Astrocyte of the spinal cord (primary cell): Measurements from ENCODE around the gene HBG2.

Experiments used
- DNase-seq: peaks from one replicate; pipeline ENCODE4 v3.0.0; 2011; ENCODE audit warnings: low read depth, low spot score
- H3K4me3 ChIP-seq: 2 replicates; pipeline ENCODE4 v1.5.1; 2011; ENCODE audit warnings: low read depth, mild to moderate bottlenecking, low read length, moderate library complexity
- in situ Hi-C: cut with HindIII; loops from 2 replicates; pipeline ENCODE4 v1.10.0; 2017; ENCODE audit warnings: low sequenced_read_pairs
- TF ChIP-seq, protein P1 (sequence below): IDR thresholded peaks from 2 replicates; pipeline ENCODE4 v1.5.1; 2012; ENCODE audit warnings: low read depth, mild to moderate bottlenecking, low read length, inconsistent platforms

The HBG2 gene

DNA sequence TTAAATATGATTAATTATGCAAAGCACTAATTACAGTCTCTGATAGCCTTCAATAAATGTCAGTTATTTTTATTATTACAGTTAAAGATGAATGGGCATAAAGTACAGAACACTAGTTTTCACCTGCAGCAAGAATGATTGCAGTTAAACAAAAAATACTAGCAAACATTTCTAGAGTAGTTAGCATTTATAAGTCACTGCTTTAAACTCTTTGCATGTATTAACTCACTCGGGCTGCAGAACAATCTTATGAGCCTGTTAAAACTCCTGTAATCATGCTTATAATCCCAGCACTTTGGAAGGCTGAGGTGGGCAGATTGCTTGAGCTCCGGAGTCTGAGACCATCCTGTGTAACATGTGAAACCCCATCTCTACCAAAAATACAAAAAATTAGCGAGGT lies 32.3 kb upstream of the HBG2 start:
- TF ChIP-seq, protein P1, sequence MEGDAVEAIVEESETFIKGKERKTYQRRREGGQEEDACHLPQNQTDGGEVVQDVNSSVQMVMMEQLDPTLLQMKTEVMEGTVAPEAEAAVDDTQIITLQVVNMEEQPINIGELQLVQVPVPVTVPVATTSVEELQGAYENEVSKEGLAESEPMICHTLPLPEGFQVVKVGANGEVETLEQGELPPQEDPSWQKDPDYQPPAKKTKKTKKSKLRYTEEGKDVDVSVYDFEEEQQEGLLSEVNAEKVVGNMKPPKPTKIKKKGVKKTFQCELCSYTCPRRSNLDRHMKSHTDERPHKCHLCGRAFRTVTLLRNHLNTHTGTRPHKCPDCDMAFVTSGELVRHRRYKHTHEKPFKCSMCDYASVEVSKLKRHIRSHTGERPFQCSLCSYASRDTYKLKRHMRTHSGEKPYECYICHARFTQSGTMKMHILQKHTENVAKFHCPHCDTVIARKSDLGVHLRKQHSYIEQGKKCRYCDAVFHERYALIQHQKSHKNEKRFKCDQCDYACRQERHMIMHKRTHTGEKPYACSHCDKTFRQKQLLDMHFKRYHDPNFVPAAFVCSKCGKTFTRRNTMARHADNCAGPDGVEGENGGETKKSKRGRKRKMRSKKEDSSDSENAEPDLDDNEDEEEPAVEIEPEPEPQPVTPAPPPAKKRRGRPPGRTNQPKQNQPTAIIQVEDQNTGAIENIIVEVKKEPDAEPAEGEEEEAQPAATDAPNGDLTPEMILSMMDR: no peak
- in situ Hi-C loops: no loop called here
- no peak overlapping the region for H3K4me3 ChIP-seq
- DNase-seq: no peak

DNA sequence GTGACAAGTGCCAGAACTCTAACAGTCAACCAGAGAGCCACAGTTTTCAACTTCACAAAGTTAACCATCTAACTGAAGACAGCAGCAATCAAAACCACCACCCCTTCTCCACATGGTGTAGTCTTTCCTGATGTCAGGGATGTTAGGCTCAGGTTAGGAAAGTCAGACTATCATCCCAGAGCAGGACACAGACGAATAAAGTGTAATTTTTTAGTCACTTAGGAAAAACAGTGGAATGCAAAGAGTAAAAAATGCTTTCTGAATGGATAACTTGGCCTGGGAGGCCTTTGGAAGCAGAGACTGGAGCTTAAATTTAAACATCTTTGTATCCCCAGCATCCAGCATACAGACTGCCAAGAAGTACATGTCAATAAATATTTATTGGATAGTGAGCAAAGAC lies 31.8 kb upstream of the HBG2 start:
- TF ChIP-seq, protein P1: no peak
- DNase-seq: no peak
- no peak overlapping the region for H3K4me3 ChIP-seq
- in situ Hi-C loops: no loop called here

DNA sequence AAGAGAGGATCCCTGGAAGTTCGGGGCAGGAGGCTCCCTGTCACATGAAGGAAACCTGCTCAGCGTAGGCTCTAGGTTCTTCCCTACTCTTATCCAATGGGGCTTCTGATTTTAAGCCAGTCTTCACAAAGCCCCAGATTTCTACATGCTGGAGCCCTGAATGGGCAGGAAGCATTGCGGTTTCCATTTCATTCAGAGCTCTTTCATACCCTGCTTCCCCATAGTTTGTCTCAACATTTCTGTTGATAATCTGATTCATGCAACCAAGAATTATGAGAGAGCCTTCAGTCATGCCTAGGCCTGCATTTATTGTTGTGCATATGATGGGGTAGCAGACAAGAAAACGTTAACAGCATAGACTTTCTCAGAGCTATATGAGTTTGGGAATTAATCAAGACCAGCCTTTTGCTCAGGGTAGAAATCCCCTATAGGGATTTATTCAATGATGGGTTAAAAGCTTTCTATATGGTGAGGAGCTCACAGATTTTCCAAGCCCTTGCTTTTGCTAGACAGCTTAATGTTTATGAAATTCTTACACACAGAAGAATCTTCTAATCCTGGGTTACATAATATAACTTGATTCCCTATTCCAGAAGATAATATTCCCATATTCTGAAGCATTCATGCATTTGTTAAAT lies 31.2 kb upstream of the HBG2 start:
- DNase-seq: no peak
- TF ChIP-seq, protein P1: no peak
- H3K4me3 ChIP-seq: no peak overlapping the region
- in situ Hi-C loops: no loop called here

DNA sequence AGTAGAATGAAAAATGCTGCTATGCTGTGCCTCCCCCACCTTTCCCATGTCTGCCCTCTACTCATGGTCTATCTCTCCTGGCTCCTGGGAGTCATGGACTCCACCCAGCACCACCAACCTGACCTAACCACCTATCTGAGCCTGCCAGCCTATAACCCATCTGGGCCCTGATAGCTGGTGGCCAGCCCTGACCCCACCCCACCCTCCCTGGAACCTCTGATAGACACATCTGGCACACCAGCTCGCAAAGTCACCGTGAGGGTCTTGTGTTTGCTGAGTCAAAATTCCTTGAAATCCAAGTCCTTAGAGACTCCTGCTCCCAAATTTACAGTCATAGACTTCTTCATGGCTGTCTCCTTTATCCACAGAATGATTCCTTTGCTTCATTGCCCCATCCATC lies 30.1 kb upstream of the HBG2 start:
- no peak overlapping the region for H3K4me3 ChIP-seq
- no peak for DNase-seq
- in situ Hi-C loops: no loop called here
- TF ChIP-seq, protein P1: no peak

DNA sequence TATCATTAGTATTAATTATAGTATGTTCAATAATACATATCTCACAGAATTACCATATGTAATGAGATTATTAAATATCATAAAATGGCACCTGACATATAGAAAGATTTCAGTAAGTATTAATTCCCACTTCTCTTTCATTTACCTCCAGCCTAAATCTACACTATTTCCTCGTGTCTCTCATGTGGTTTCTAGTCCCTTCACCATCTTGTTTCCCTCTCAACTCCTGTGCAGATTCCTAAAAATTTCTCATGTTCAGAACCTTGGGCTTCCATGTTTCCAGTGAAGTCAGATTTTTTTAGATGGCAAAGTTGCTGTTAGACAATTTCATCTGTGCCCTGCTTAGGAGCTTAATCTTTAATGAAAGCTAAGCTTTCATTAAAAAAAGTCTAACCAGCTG lies 29.3 kb upstream of the HBG2 start:
- in situ Hi-C loops: no loop called here
- TF ChIP-seq, protein P1: no peak
- H3K4me3 ChIP-seq: no peak overlapping the region
- no peak for DNase-seq

DNA sequence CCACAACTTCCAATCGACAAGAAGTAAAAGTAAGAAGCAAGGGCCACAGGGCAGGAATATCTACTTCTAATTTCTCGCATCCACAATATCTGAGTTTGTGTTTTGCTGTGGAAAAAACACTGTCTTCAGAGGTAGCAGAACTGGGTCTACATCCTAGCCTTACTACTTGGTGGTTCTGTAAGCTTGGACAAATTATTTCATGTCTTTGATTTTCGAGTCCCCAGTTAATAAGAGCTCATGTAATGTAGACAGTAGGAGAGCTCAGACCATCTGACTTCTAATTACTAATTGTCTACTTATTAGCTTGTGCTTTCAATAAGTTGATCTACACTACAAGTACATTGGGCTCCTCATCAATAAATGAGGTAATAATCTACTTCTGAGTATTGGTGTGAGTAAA lies 28.5 kb upstream of the HBG2 start:
- no peak for DNase-seq
- in situ Hi-C loops: no loop called here
- TF ChIP-seq, protein P1: no peak
- H3K4me3 ChIP-seq: no peak overlapping the region

DNA sequence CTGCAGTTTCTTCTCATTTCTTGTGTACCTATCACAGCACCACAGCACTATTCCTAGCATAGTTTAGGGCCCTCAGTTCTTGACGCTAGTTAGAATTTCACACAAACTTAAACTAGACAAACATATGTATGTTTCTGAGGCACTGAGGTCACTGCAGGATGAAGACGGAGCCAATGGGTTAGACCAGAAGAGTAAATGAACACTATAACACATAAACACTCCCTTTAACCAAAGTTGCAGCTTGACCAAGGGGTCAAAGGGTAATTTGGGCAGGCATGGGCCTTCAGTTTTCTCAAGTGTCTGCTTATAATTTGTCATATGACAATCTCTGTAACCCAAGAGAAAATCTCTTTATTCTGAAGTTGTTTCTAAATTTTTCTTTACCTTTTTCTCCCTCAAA lies 28.0 kb upstream of the HBG2 start:
- TF ChIP-seq, protein P1: no peak
- in situ Hi-C loops: no loop called here
- H3K4me3 ChIP-seq: no peak overlapping the region
- DNase-seq: no peak
